CD14-positive monocyte (primary cell): Measurements from ENCODE around the gene ACR. TPM values are rescaled to one million over a fixed set of nuclear protein-coding genes. Genes with fewer than 3 reads are reported as not detected.
"Not testable (repeated sequence)": the region's sequence is repeated elsewhere in the genome, so short reads cannot be mapped to it uniquely, and the experiment has no call there.

Source experiments
- DNase-seq, 3 donors: peaks; one replicate each; pipeline ENCODE4 v3.0.0-alpha.2; 2011 to 2022
- H2AFZ ChIP-seq: 2 replicates; pipeline ENCODE4 v1.6.0; 2012; ENCODE audit warnings: mild to moderate bottlenecking, low read depth, low read length, inconsistent platforms; ENCODE audit not compliant: insufficient read depth, poor library complexity, severe bottlenecking
- H3K27ac ChIP-seq, 2 donors: 1 replicate in 1 of 2; 2 replicates in 1 of 2; pipeline ENCODE4 v1.5.1; 2012 to 2013; ENCODE audit warnings: low read length in 2 of 2, control low read depth in 1 of 2, inconsistent platforms in 1 of 2, low read depth in 1 of 2, mild to moderate bottlenecking in 1 of 2
- H3K27me3 ChIP-seq, 2 donors: one replicate each; pipeline versions ENCODE4 v1.6.0 to v1.6.1; 2011 to 2013; ENCODE audit warnings: low read length in 2 of 2; ENCODE audit not compliant: control insufficient read depth in 2 of 2, insufficient read depth in 2 of 2
- H3K36me3 ChIP-seq, 2 donors: replicated peaks in 1 of 2; 1 replicate in 1 of 2; 2 replicates in 1 of 2; pipeline versions ENCODE4 v1.5.1 to v1.6.1; 2012 to 2013; ENCODE audit warnings: low read length in 2 of 2, control low read depth in 1 of 2, inconsistent platforms in 1 of 2, mild to moderate bottlenecking in 1 of 2; ENCODE audit not compliant: insufficient read depth in 2 of 2, control insufficient read depth in 1 of 2
- H3K4me1 ChIP-seq, 2 donors: 1 replicate in 1 of 2; 2 replicates in 1 of 2; pipeline versions ENCODE4 v1.5.1 to v1.6.1; 2012 to 2013; ENCODE audit warnings: low read length in 2 of 2, control low read depth in 1 of 2, inconsistent platforms in 1 of 2, mild to moderate bottlenecking in 1 of 2, moderate library complexity in 1 of 2; ENCODE audit not compliant: insufficient read depth in 2 of 2, control insufficient read depth in 1 of 2
- H3K4me2 ChIP-seq: replicated peaks from 2 replicates; pipeline ENCODE3; 2012; ENCODE audit warnings: low read length, moderate library complexity, mild to moderate bottlenecking; ENCODE audit not compliant: poor library complexity, severe bottlenecking; ENCODE audit errors: extremely low read depth
- H3K4me3 ChIP-seq, 3 experiments: fragments of 200-600 bp in 1 of 3; sonication (generic) in 1 of 3; replicated peaks in 1 of 3; 1 replicate in 2 of 3; 2 replicates in 1 of 3; pipeline ENCODE4 v1.5.1; 2011 to 2013; ENCODE audit warnings: low read length in 3 of 3, mild to moderate bottlenecking in 3 of 3, control low read depth in 2 of 3, low read depth in 2 of 3, inconsistent platforms in 1 of 3, moderate library complexity in 1 of 3
- H3K79me2 ChIP-seq: 2 replicates; pipeline ENCODE4 v1.6.0; 2012; ENCODE audit warnings: mild to moderate bottlenecking, control low read depth, inconsistent platforms, low read length, moderate library complexity; ENCODE audit not compliant: insufficient read depth
- H3K9ac ChIP-seq: 2 replicates; pipeline ENCODE4 v1.6.0; 2017; ENCODE audit warnings: low read length, mild to moderate bottlenecking; ENCODE audit not compliant: insufficient read depth, poor library complexity, severe bottlenecking
- H3K9me3 ChIP-seq, 2 donors: replicated peaks in 1 of 2; 1 replicate in 1 of 2; 2 replicates in 1 of 2; pipeline versions ENCODE4 v1.5.1 to v1.6.1; 2012 to 2013; ENCODE audit warnings: low read length in 2 of 2, control low read depth in 1 of 2; ENCODE audit not compliant: control insufficient read depth in 1 of 2, insufficient read depth in 1 of 2
- H4K20me1 ChIP-seq: 2 replicates; pipeline ENCODE4 v1.6.0; 2012; ENCODE audit warnings: mild to moderate bottlenecking, low read length, control low read depth, moderate library complexity; ENCODE audit not compliant: insufficient read depth
- H3K27ac Mint-ChIP-seq, 7 donors: one replicate each; pipeline ENCODE4 v1.8.0; 2020; ENCODE audit warnings: mild to moderate bottlenecking in 7 of 7, mixed read lengths in 7 of 7, moderate library complexity in 6 of 7, inconsistent platforms in 2 of 7
- H3K27me3 Mint-ChIP-seq, 3 donors: one replicate each; pipeline ENCODE4 v1.8.0; 2021 to 2022; ENCODE audit warnings: low read depth in 3 of 3, mild to moderate bottlenecking in 3 of 3, mixed read lengths in 3 of 3, moderate library complexity in 3 of 3, inconsistent platforms in 1 of 3
- H3K36me3 Mint-ChIP-seq, 2 donors: one replicate each; pipeline ENCODE4 v1.8.0; 2020; ENCODE audit warnings: mixed read lengths in 2 of 2, inconsistent platforms in 1 of 2, mild to moderate bottlenecking in 1 of 2
- H3K4me1 Mint-ChIP-seq: one replicate; pipeline ENCODE4 v1.8.0; 2020; ENCODE audit warnings: mild to moderate bottlenecking, mixed read lengths
- H3K4me3 Mint-ChIP-seq, 2 donors: one replicate each; pipeline ENCODE4 v1.8.0; 2020; ENCODE audit warnings: mild to moderate bottlenecking in 2 of 2, mixed read lengths in 2 of 2, moderate library complexity in 1 of 2
- H3K9me3 Mint-ChIP-seq, 7 donors: one replicate each; pipeline ENCODE4 v1.8.0; 2020 to 2022; ENCODE audit warnings: mixed read lengths in 7 of 7, mild to moderate bottlenecking in 6 of 7, moderate library complexity in 6 of 7, inconsistent platforms in 2 of 7
- CTCF ChIP-seq: fragments of 200-600 bp; IDR thresholded peaks from one replicate; pipeline ENCODE4 v1.8.0; 2022; ENCODE audit warnings: antibody characterized with exemption, mild to moderate bottlenecking
- WGBS: methylation state at CpG from one replicate; pipeline ENCODE4 v1.1.5; 2013; ENCODE audit warnings: missing lambda C conversion rate; ENCODE audit not compliant: insufficient coverage; 5-methylcytosine and 5-hydroxymethylcytosine counted together
- intact Hi-C, 2 donors: fragments of 100-400 bp; cut with micrococcal nuclease; formaldehyde crosslinking; loops; one replicate each; pipeline versions ENCODE4 v1.15.0 to v1.15.1; 2023
- polyA plus RNA-seq, 3 donors: library from polyadenylated mRNA; depleted of rRNA in 1 of 3; unstranded in 2 of 3; stranded (reverse) in 1 of 3; fragments of 300-500 nt in 2 of 3; fragments of >200 nt in 1 of 3; fragmentation: Illumina TruSeq in 2 of 3; gene quantifications; 1 replicate in 2 of 3; 2 replicates in 1 of 3; pipeline ENCODE4 v1.2.3, GENCODE V29; 2012 to 2021

The ACR gene
- polyA plus RNA-seq, 3 donors, result not detected

GRCh38 chr22:50775132-50775531, 37.1 kb downstream of the ACR start:
- H2AFZ ChIP-seq, intact Hi-C loops, H3K27ac ChIP-seq, H3K27ac Mint-ChIP-seq, H3K4me1 Mint-ChIP-seq, H3K9me3 Mint-ChIP-seq, H4K20me1 ChIP-seq, H3K27me3 Mint-ChIP-seq, H3K4me2 ChIP-seq, H3K36me3 ChIP-seq, H3K4me3 Mint-ChIP-seq, H3K9ac ChIP-seq, H3K9me3 ChIP-seq, H3K4me3 ChIP-seq, H3K79me2 ChIP-seq, H3K4me1 ChIP-seq, DNase-seq, H3K27me3 ChIP-seq: not testable (repeated sequence)
- peak; percentile 8 for TF ChIP-seq CTCF
- H3K36me3 Mint-ChIP-seq, result peaks cover 16% of the 10 kb centered on the region in 2 donors
- WGBS, result 25% methylated on average over 8 of the region's 12 CpGs

- not testable (repeated sequence) for H3K27ac ChIP-seq
- WGBS, result no CpG with 5 or more reads among the region's 5 CpGs
- peaks cover 16 to 20% of the 10 kb centered on the region in 2 donors for H3K36me3 Mint-ChIP-seq
Measured at GRCh38 chr22:50777631-50778030, 39.6 kb downstream of the ACR start.

GRCh38 chr22:50780244-50780643, 42.2 kb downstream of the ACR start:
- H3K4me1 ChIP-seq, H3K36me3 ChIP-seq, H3K9ac ChIP-seq, H3K79me2 ChIP-seq, H3K27ac ChIP-seq, H3K27ac Mint-ChIP-seq, DNase-seq, H3K27me3 ChIP-seq, H3K4me3 ChIP-seq, H3K4me2 ChIP-seq, intact Hi-C loops, H4K20me1 ChIP-seq, H2AFZ ChIP-seq, H3K9me3 Mint-ChIP-seq, H3K4me3 Mint-ChIP-seq, H3K9me3 ChIP-seq, H3K27me3 Mint-ChIP-seq: not testable (repeated sequence)
- H3K4me1 Mint-ChIP-seq, result peaks cover 13% of the 10 kb centered on the region
- 43% methylated on average over 1 of the region's 4 CpGs for WGBS
- peaks cover 16 to 20% of the 10 kb centered on the region in 2 donors for H3K36me3 Mint-ChIP-seq

More at GRCh38 chr22:50777631-50778030, 39.6 kb downstream of the ACR start:
- H3K79me2 ChIP-seq, H3K4me1 Mint-ChIP-seq, H3K4me3 Mint-ChIP-seq, H2AFZ ChIP-seq, intact Hi-C loops, H3K36me3 ChIP-seq, H3K4me2 ChIP-seq, H3K9me3 ChIP-seq, DNase-seq, H3K9me3 Mint-ChIP-seq, H3K9ac ChIP-seq, H4K20me1 ChIP-seq, H3K4me1 ChIP-seq, H3K4me3 ChIP-seq, H3K27me3 ChIP-seq, H3K27me3 Mint-ChIP-seq: not testable (repeated sequence)
- H3K27ac Mint-ChIP-seq, result peak overlapping the region in 1 of 7 donors; percentile 23

- H3K9me3 ChIP-seq, DNase-seq, H3K4me3 ChIP-seq, H3K79me2 ChIP-seq, H3K36me3 ChIP-seq, H3K4me3 Mint-ChIP-seq, H4K20me1 ChIP-seq, H2AFZ ChIP-seq, H3K9ac ChIP-seq, H3K4me2 ChIP-seq, H3K27ac Mint-ChIP-seq, H3K27ac ChIP-seq, H3K4me1 ChIP-seq, intact Hi-C loops, H3K9me3 Mint-ChIP-seq, H3K27me3 Mint-ChIP-seq, H3K36me3 Mint-ChIP-seq, H3K27me3 ChIP-seq: not testable (repeated sequence)
- peaks cover 14% of the 10 kb centered on the region for H3K4me1 Mint-ChIP-seq
- WGBS, result no CpG with 5 or more reads among the region's 3 CpGs
Measured at GRCh38 chr22:50782253-50782652, 44.2 kb downstream of the ACR start.
